IPS-18a (cell line): ENCODE measurements around the gene TOMM5.

ENCODE experiments used
- H3K27ac ChIP-seq: one replicate; pipeline ENCODE4 v1.5.1; 2013; ENCODE audit warnings: low read length
- H3K27me3 ChIP-seq: one replicate; pipeline ENCODE4 v1.6.1; 2013; ENCODE audit warnings: mild to moderate bottlenecking, low read length; ENCODE audit not compliant: control insufficient read depth, insufficient read depth
- H3K36me3 ChIP-seq: one replicate; pipeline ENCODE4 v1.6.1; 2013; ENCODE audit warnings: low read depth, low read length; ENCODE audit not compliant: control insufficient read depth
- H3K4me1 ChIP-seq: one replicate; pipeline ENCODE4 v1.6.1; 2013; ENCODE audit warnings: low read depth, low read length; ENCODE audit not compliant: control insufficient read depth
- H3K4me3 ChIP-seq: one replicate; pipeline ENCODE4 v1.5.1; 2013; ENCODE audit warnings: low read length
- H3K9ac ChIP-seq: one replicate; pipeline ENCODE4 v1.6.1; 2013; ENCODE audit warnings: mild to moderate bottlenecking, low read length, moderate library complexity
- H3K9me3 ChIP-seq: one replicate; pipeline ENCODE4 v1.6.1; 2013; ENCODE audit warnings: low read depth, low read length; ENCODE audit not compliant: control insufficient read depth

The TOMM5 gene

DNA sequence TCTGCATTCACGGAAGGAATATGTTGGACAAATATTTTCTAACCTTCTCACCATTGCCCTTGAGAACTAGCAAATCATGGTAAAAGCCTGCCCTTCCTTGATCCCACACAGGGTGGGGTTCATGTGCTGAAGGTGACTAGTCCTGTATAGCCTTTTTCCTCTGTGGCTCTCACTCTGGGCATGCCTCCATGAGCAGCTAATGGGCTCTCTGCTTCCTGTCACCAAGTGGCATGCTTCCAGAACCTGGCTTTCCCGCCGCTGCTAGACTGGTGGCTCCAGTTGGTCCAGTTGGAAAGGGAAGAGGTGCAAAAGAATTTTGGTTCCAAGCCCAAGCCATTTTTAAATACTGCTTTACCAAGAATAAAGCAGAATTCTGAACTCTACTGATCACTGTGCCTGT is 51.8 kb downstream of the TOMM5 start:
- no peaks in the 10 kb centered on the region for H3K4me1 ChIP-seq
- H3K27me3 ChIP-seq = no peaks in the 10 kb centered on the region
- H3K4me3 ChIP-seq = no peak overlapping the region
- H3K9me3 ChIP-seq = no peaks in the 10 kb centered on the region
- no peak overlapping the region for H3K27ac ChIP-seq
- H3K9ac ChIP-seq = no peak overlapping the region
- H3K36me3 ChIP-seq = peaks cover 29% of the 10 kb centered on the region

DNA sequence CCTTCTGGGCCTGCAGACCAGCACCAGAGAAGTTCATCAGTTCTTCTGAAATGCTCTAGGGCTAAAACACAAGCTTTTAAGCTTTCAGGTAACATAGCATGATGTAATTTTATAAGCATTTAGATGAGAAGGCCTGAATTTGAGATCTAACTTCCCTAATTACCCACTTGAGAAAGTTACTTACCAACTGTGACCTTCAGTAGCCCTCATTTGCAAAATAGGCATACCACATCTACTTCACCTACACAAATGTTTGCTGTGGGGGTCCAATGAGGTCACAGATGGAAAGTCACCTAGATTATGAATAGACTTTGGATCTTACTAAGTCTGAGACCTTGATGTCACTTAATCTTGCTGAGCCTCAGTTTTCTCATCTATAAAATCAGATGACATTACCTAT is 52.8 kb downstream of the TOMM5 start:
- no peaks in the 10 kb centered on the region for H3K27me3 ChIP-seq
- H3K36me3 ChIP-seq = peaks cover 29% of the 10 kb centered on the region
- H3K9ac ChIP-seq = no peak overlapping the region
- no peaks in the 10 kb centered on the region for H3K4me1 ChIP-seq
- no peaks in the 10 kb centered on the region for H3K9me3 ChIP-seq
- H3K27ac ChIP-seq = no peak overlapping the region
- no peak overlapping the region for H3K4me3 ChIP-seq
